Measurements from ENCODE around the gene PMF1.
A peak's percentile ranks its signal among the peaks of the same experiment; 100 is the strongest.

- TF ChIP-seq CTCF (conservative IDR thresholded peaks at IDR 0.05; ENCODE audit: low read depth in 2 of 2), result no peak
- no peak for TF ChIP-seq EZH2 (IDR thresholded peaks at IDR 0.05; ENCODE audit: low read depth, unreplicated experiment)
- no peak for TF ChIP-seq JUNB (IDR thresholded peaks at IDR 0.05; ENCODE audit: unreplicated experiment)
- TF ChIP-seq REST (IDR thresholded peaks at IDR 0.05; ENCODE audit: unreplicated experiment), result no peak
- peak; percentile 73 for TF ChIP-seq POLR2AphosphoS5 (IDR thresholded peaks at IDR 0.05; ENCODE audit: low read depth)
- TF ChIP-seq EZH2phosphoT487 (IDR thresholded peaks at IDR 0.05; ENCODE audit: unreplicated experiment), result no peak
- TF ChIP-seq CREB1 (CRISPR knock-in tag; IDR thresholded peaks at IDR 0.05; ENCODE audit: low read depth), result peak; percentile 93
- no peak for TF ChIP-seq ETS1 (IDR thresholded peaks at IDR 0.05)
- no peak for TF ChIP-seq NANOG (IDR thresholded peaks at IDR 0.05; ENCODE audit: borderline replicate concordance)
- TF ChIP-seq STAT1 (IDR thresholded peaks at IDR 0.05; ENCODE audit: unreplicated experiment), result no peak
- TF ChIP-seq ZNF114 (CRISPR knock-in tag; IDR thresholded peaks at IDR 0.05), result no peak
- no peak for TF ChIP-seq ZNF331 (CRISPR knock-in tag; IDR thresholded peaks at IDR 0.05; ENCODE audit: low read depth)
- no peak for TF ChIP-seq ZNF462 (CRISPR knock-in tag; IDR thresholded peaks at IDR 0.05)
Measured at GRCh38 chr1:156212833-156213643, at the start of gene PMF1.
